ENCODE measurements around the gene ELMOD3. TPM values are rescaled to one million over a fixed set of nuclear protein-coding genes. Genes with fewer than 3 reads are reported as not detected.

ELMOD3 gene
- polyA plus RNA-seq, 1 of the 3 experiments (the other 2 are of a cell fraction): 15.4 TPM

DNA sequence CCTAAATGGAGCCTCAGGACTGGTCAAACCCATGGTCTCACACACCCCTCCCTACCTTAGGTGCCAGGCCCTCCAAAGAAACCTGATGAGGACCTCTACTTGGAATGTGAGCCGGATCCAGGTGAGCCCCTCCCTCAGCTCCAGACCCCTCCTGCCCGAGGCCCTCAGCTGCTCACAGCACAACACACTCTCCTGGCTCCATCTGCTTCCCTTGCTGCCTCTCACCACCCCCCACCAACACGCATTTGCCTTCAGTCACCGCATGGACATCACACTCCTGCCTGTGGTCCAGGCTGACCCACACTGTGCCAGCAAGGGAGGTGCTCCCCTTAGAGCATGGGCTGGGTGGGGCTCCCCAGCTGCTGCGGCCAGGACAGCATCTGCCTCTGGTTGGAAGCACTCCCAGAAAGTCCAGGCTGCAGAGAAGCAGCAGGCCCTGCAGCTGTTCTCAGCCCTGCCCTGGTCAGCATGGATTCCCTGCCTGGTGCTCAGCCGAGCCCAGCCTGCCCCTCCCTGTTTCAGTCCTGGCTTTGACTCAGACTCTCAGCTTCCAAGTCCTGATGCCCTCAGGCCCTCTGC, 79.0 kb downstream of the ELMOD3 start (continued):
- TF ChIP-seq, protein P1, sequence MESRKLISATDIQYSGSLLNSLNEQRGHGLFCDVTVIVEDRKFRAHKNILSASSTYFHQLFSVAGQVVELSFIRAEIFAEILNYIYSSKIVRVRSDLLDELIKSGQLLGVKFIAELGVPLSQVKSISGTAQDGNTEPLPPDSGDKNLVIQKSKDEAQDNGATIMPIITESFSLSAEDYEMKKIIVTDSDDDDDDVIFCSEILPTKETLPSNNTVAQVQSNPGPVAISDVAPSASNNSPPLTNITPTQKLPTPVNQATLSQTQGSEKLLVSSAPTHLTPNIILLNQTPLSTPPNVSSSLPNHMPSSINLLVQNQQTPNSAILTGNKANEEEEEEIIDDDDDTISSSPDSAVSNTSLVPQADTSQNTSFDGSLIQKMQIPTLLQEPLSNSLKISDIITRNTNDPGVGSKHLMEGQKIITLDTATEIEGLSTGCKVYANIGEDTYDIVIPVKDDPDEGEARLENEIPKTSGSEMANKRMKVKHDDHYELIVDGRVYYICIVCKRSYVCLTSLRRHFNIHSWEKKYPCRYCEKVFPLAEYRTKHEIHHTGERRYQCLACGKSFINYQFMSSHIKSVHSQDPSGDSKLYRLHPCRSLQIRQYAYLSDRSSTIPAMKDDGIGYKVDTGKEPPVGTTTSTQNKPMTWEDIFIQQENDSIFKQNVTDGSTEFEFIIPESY (IDR thresholded peaks at IDR 0.05; ENCODE audit: borderline replicate concordance, low read depth): no peak
- TF ChIP-seq FOSL2 (IDR thresholded peaks at IDR 0.05; ENCODE audit: borderline replicate concordance, low read depth): no peak
- TF ChIP-seq, protein P2, sequence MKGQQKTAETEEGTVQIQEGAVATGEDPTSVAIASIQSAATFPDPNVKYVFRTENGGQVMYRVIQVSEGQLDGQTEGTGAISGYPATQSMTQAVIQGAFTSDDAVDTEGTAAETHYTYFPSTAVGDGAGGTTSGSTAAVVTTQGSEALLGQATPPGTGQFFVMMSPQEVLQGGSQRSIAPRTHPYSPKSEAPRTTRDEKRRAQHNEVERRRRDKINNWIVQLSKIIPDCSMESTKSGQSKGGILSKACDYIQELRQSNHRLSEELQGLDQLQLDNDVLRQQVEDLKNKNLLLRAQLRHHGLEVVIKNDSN (IDR thresholded peaks at IDR 0.05; ENCODE audit: borderline replicate concordance, low read depth): no peak
- TF ChIP-seq JUND (IDR thresholded peaks at IDR 0.05): no peak
- TF ChIP-seq, protein P3, sequence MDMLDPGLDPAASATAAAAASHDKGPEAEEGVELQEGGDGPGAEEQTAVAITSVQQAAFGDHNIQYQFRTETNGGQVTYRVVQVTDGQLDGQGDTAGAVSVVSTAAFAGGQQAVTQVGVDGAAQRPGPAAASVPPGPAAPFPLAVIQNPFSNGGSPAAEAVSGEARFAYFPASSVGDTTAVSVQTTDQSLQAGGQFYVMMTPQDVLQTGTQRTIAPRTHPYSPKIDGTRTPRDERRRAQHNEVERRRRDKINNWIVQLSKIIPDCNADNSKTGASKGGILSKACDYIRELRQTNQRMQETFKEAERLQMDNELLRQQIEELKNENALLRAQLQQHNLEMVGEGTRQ (IDR thresholded peaks at IDR 0.05; ENCODE audit: borderline replicate concordance, low read depth, low read length): no peak
- TF ChIP-seq EP300 (IDR thresholded peaks at IDR 0.05; ENCODE audit: borderline replicate concordance in 1 of 2, low read depth in 1 of 2, low read length in 1 of 2): no peak; a peak in 1 of 4 replicates

DNA sequence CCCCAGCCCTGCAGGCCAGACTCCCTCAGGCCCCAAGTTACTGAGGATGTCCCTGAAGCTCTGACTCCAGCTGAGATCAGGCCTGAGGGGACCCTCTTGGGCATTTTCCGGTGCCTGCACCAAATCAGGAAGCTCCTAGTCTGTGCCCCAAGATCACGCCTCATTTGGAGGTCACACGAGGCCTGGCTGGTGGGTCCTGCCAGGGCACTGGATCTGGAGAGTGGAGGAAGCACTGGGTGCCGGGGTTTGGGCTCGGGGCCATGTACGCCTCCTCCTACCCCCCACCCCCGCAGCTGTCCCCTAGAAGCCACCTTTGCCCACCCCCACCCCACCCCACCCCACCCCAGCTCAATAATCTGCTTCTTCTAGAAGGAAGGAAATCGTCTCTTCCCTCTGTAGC, 80.1 kb downstream of the ELMOD3 start:
- Histone ChIP-seq H2AFZ (ENCODE audit: low read depth) (no peak overlapping the region), H3K36me3 (replicated peaks in 1 of 2; ENCODE audit: control insufficient read depth in 1 of 2, insufficient read depth in 2 of 2, low read length in 1 of 2) (no peaks in the 10 kb centered on the region), H3K27me3 (ENCODE audit: insufficient read depth) (no peaks in the 10 kb centered on the region), H3K4me3 (ENCODE audit: low read depth in 2 of 2, low read length in 1 of 2) (no peak overlapping the region), H3K9me2 (no peaks in the 10 kb centered on the region), H3K9me3 (no peaks in the 10 kb centered on the region), H3K4me1 (ENCODE audit: control insufficient read depth in 1 of 2, insufficient read depth in 2 of 2, low read depth in 1 of 2, low read length in 1 of 2) (peaks cover 14 to 85% of the 10 kb centered on the region in 2 experiments; a peak in 3 of 4 replicates), H3K9ac (no peak overlapping the region), H3K4me2 (no peak overlapping the region), H3K27ac (ENCODE audit: low read depth in 2 of 2, low read length in 1 of 2) (peak overlapping the region in 1 of 2 experiments; percentile 95; a peak in 2 of 4 replicates), H4K20me1 (ENCODE audit: insufficient read depth) (no peaks in the 10 kb centered on the region), H3F3A (replicated peaks; ENCODE audit: insufficient read depth) (peaks cover 6% of the 10 kb centered on the region), H3K79me2 (ENCODE audit: insufficient read depth) (no peaks in the 10 kb centered on the region)
- no peak for DNase-seq
- WGBS (ENCODE audit: low lambda C conversion rate): 98% methylated on average over 8 of the region's 8 CpGs
- ChIA-PET POLR2A (interaction anchor here (0.6 to 3.9 kb wide), 8 partner anchors 16 to 368 kb away, joined by 3 to 85 read pairs (median 6); partner anchors contain the start of genes MAT2A and SH2D6), CTCF (interaction anchor here (1.0 to 6.9 kb wide), 6 partner anchors 13 to 117 kb away, joined by 5 to 61 read pairs (median 8); partner anchors contain the start of gene MAT2A)
- TF ChIP-seq RXRA (IDR thresholded peaks at IDR 0.05; ENCODE audit: borderline replicate concordance, low read depth): no peak
- TF ChIP-seq, protein P1 (IDR thresholded peaks at IDR 0.05; ENCODE audit: borderline replicate concordance, low read depth): no peak
